Measurements from ENCODE around the gene PTTG1IP.

GRCh38 chr21:44858291-44858690, 15.2 kb downstream of the PTTG1IP start:
- TF ChIP-seq CTCF (IDR thresholded peaks at IDR 0.05; ENCODE audit: borderline replicate concordance, extremely low read depth, low read length, poor library complexity, severe bottlenecking): no peak
- TF ChIP-seq EZH2 (IDR thresholded peaks at IDR 0.05; ENCODE audit: borderline replicate concordance, low read depth, low read length, severe bottlenecking): no peak
